Upper lobe of left lung (tissue), 6 donors: Measurements from ENCODE around the gene GLT8D1. TPM values are rescaled to one million over a fixed set of nuclear protein-coding genes. Genes with fewer than 3 reads are reported as not detected.

Experiments
- ATAC-seq, 2 donors: fragments of 200-7000 bp; cut with Tn5 transposase; one replicate each; pipeline ENCODE4 v1.9.1; 2022; ENCODE audit warnings: mild to moderate bottlenecking in 2 of 2, moderate library complexity in 2 of 2; ENCODE audit not compliant: low FRiP score in 2 of 2
- DNase-seq, 2 donors: peaks; one replicate each; pipeline ENCODE4 v3.0.0-alpha.2; 2019 to 2020
- H3K27ac ChIP-seq, 4 donors: fragments of 200-600 bp; sonication (generic); one replicate each; pipeline ENCODE4 v1.5.1; 2016 to 2019
- H3K27me3 ChIP-seq, 4 donors: fragments of 200-600 bp; sonication (generic); one replicate each; pipeline ENCODE4 v1.5.1; 2017 to 2019
- H3K36me3 ChIP-seq, 4 donors: fragments of 200-600 bp; sonication (generic); one replicate each; pipeline ENCODE4 v1.5.1; 2016 to 2019
- H3K4me1 ChIP-seq, 4 donors: fragments of 200-600 bp; sonication (generic); one replicate each; pipeline ENCODE4 v1.5.1; 2018 to 2019
- H3K4me3 ChIP-seq, 4 donors: fragments of 200-600 bp; sonication (generic); one replicate each; pipeline ENCODE4 v1.5.1; 2017 to 2019; ENCODE audit warnings: mild to moderate bottlenecking in 2 of 4, moderate library complexity in 1 of 4
- H3K9me3 ChIP-seq, 4 donors: fragments of 200-600 bp; sonication (generic); one replicate each; pipeline ENCODE4 v1.5.1; 2018 to 2019
- CTCF ChIP-seq, 6 experiments: fragments of 450-650 bp in 4 of 6; fragments of 200-600 bp in 2 of 6; sonication (generic) in 2 of 6; IDR thresholded peaks; one replicate each; pipeline ENCODE4 v1.5.1; 2016 to 2019; ENCODE audit warnings: antibody characterized with exemption in 6 of 6
- EP300 ChIP-seq, 4 donors: sonication (generic); formaldehyde crosslinking; IDR thresholded peaks; one replicate each; pipeline ENCODE4 v1.5.1; 2017; ENCODE audit warnings: antibody characterized with exemption in 4 of 4, control low read depth in 2 of 4
- POLR2A ChIP-seq, 4 donors: fragments of 450-650 bp; IDR thresholded peaks; one replicate each; pipeline ENCODE4 v1.5.1; 2016 to 2017; ENCODE audit warnings: antibody characterized with exemption in 4 of 4, mild to moderate bottlenecking in 2 of 4
- POLR2AphosphoS5 ChIP-seq, 2 donors: sonication (generic); formaldehyde crosslinking; IDR thresholded peaks; one replicate each; pipeline ENCODE4 v1.5.1; 2017; ENCODE audit warnings: antibody characterized with exemption in 2 of 2
- WGBS, 2 donors: methylation state at CpG; one replicate each; pipeline ENCODE4 v1.1.5; 2017 to 2018; 5-methylcytosine and 5-hydroxymethylcytosine counted together
- total RNA-seq, 6 donors: library from RNA; depleted of rRNA in 4 of 6; stranded (reverse); fragments of >200 nt in 4 of 6; gene quantifications; one replicate each; pipeline versions ENCODE4 v1.1.0 to v1.2.1, GENCODE V29; 2016 to 2021
- donor health status: DM: no; HTN: no; CAD: no; lungs with moderate emphysema.
- donor health status: DM: no; HTN: yes; CAD: no; lungs with severe emphysema.

Gene GLT8D1
- total RNA-seq, 6 donors from 2014 or later, result 29.3 to 70.2 (median 38.6) TPM

- Histone ChIP-seq H3K27ac (no peak overlapping the region), H3K9me3 (no peaks in the 10 kb centered on the region), H3K4me1 (no peaks in the 10 kb centered on the region), H3K36me3 (peaks cover 0 to 22% (median 4%) of the 10 kb centered on the region in 4 donors), H3K27me3 (no peaks in the 10 kb centered on the region), H3K4me3 (no peak overlapping the region)
- TF ChIP-seq POLR2AphosphoS5 (IDR thresholded peaks at IDR 0.05), result no peak
- DNase-seq (peak in 1 of 2 donors; percentile 77), ATAC-seq (peak in 1 of 2 donors; percentile 50)
- WGBS, 2 donors, result 60 to 86% methylated on average over 8 to 26 of the region's 39 CpGs
Observed at GRCh38 chr3:52714335-52715302, 9.0 kb upstream of the GLT8D1 start.

GRCh38 chr3:52712291-52713212, 7.0 kb upstream of the GLT8D1 start:
- Histone ChIP-seq H3K4me3 (no peak overlapping the region), H3K27ac (no peak overlapping the region), H3K36me3 (peaks cover 0 to 39% (median 10%) of the 10 kb centered on the region in 4 donors), H3K4me1 (peaks cover under 1 to 6% (median 2%) of the 10 kb centered on the region in 4 donors), H3K9me3 (no peaks in the 10 kb centered on the region), H3K27me3 (no peaks in the 10 kb centered on the region)
- DNase-seq (no peak), ATAC-seq (no peak)
- 94 to 96% methylated on average over 16 to 17 of the region's 17 CpGs for WGBS, 2 donors
- no peak for TF ChIP-seq CTCF (IDR thresholded peaks at IDR 0.05)

- Histone ChIP-seq H3K27me3 (no peaks in the 10 kb centered on the region), H3K9me3 (no peaks in the 10 kb centered on the region), H3K4me3 (no peak overlapping the region), H3K36me3 (peaks cover 0 to 40% (median 10%) of the 10 kb centered on the region in 4 donors), H3K27ac (no peak overlapping the region), H3K4me1 (peaks cover 12 to 19% (median 14%) of the 10 kb centered on the region in 4 donors)
- TF ChIP-seq CTCF (IDR thresholded peaks at IDR 0.05), result no peak
- TF ChIP-seq POLR2A (IDR thresholded peaks at IDR 0.05), result no peak
- TF ChIP-seq EP300 (IDR thresholded peaks at IDR 0.05), result no peak
- WGBS, 2 donors, result 78 to 84% methylated on average over 2 of the region's 2 CpGs
- no peak for DNase-seq
- no peak for ATAC-seq
Observed at GRCh38 chr3:52710512-52710911, 4.9 kb upstream of the GLT8D1 start.

DNA sequence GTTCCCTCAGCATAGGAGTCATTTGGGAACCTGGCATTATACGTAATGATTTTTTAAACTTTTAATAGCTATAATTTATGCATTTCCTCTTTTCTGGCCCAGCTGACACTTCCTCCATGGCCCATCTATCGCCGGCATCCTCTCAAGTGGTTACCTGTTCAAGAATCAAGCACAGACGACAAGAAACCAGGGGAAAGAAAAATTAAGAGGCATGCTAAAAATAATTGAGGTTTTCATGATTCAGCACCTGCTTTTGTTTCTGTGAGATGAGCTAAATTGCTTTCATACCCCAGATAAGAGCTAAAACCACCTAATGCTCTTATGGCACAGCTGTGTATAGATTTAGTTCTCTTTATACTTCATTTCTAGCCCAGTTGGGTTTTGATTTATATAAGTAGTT, 2.0 kb upstream of the GLT8D1 start:
- H3K36me3 ChIP-seq, result peaks cover 0 to 39% (median 9%) of the 10 kb centered on the region in 4 donors
- 50 to 65% methylated on average over 4 of the region's 4 CpGs for WGBS, 2 donors
- no peaks in the 10 kb centered on the region for H3K27me3 ChIP-seq
- DNase-seq (no peak), ATAC-seq (no peak)
- H3K27ac ChIP-seq, result no peak overlapping the region
- no peaks in the 10 kb centered on the region for H3K9me3 ChIP-seq
- TF ChIP-seq POLR2AphosphoS5 (IDR thresholded peaks at IDR 0.05) (no peak), EP300 (IDR thresholded peaks at IDR 0.05) (no peak), CTCF (IDR thresholded peaks at IDR 0.05) (no peak), POLR2A (IDR thresholded peaks at IDR 0.05) (no peak)
- peak overlapping the region in 1 of 4 donors; percentile 92 for H3K4me3 ChIP-seq
- peaks cover 20 to 36% (median 26%) of the 10 kb centered on the region in 4 donors for H3K4me1 ChIP-seq

- H3K9me3 ChIP-seq, result no peaks in the 10 kb centered on the region
- H3K4me1 ChIP-seq, result peaks cover 20 to 36% (median 26%) of the 10 kb centered on the region in 4 donors
- TF ChIP-seq POLR2A (IDR thresholded peaks at IDR 0.05) (no peak), CTCF (IDR thresholded peaks at IDR 0.05) (no peak), EP300 (IDR thresholded peaks at IDR 0.05) (no peak), POLR2AphosphoS5 (IDR thresholded peaks at IDR 0.05) (no peak)
- peaks cover 0 to 28% (median 6%) of the 10 kb centered on the region in 4 donors for H3K36me3 ChIP-seq
- H3K27me3 ChIP-seq, result no peaks in the 10 kb centered on the region
- H3K4me3 ChIP-seq, result peak overlapping the region; percentile 79 to 94 (median 88)
- ATAC-seq (no peak), DNase-seq (no peak)
- WGBS, 2 donors, result 1% methylated on average over 18 of the region's 25 CpGs; no CpG with 5 or more reads in 1 of the 2 donors
- peak overlapping the region; percentile 86 to 93 (median 89) for H3K27ac ChIP-seq
Observed at GRCh38 chr3:52705438-52705687, 228 bp downstream of the GLT8D1 start.
